Trophoblast cell (in vitro differentiated cells and primary cell): ENCODE data around the gene RNF130.

Experiments used
- DNase-seq, 2 donors: peaks; one replicate each; pipeline ENCODE4 v3.0.0-alpha.2; 2016
- H2AFZ ChIP-seq: 2 replicates; pipeline ENCODE4 v1.6.1; 2013; ENCODE audit warnings: low read length, moderate library complexity, mild to moderate bottlenecking; ENCODE audit not compliant: insufficient read depth, poor library complexity
- H2AK5ac ChIP-seq: 2 replicates; pipeline ENCODE4 v1.6.1; 2013; ENCODE audit warnings: mild to moderate bottlenecking, low read length
- H2BK120ac ChIP-seq: 2 replicates; pipeline ENCODE4 v1.6.1; 2013; ENCODE audit warnings: low read length, mild to moderate bottlenecking, moderate library complexity; ENCODE audit not compliant: insufficient read depth, poor library complexity
- H2BK12ac ChIP-seq: 2 replicates; pipeline ENCODE4 v1.6.1; 2013; ENCODE audit warnings: mild to moderate bottlenecking, low read length, moderate library complexity
- H2BK5ac ChIP-seq: 2 replicates; pipeline ENCODE4 v1.6.1; 2013; ENCODE audit warnings: low read length, low read depth, moderate library complexity, mild to moderate bottlenecking; ENCODE audit not compliant: poor library complexity
- H3K14ac ChIP-seq: 2 replicates; pipeline ENCODE4 v1.6.1; 2013; ENCODE audit warnings: mild to moderate bottlenecking, low read length
- H3K18ac ChIP-seq: 2 replicates; pipeline ENCODE4 v1.6.1; 2013; ENCODE audit warnings: mild to moderate bottlenecking, low read length
- H3K23ac ChIP-seq: 2 replicates; pipeline ENCODE4 v1.6.1; 2013; ENCODE audit warnings: low read length
- H3K27ac ChIP-seq: 2 replicates; pipeline ENCODE4 v1.5.1; 2013; ENCODE audit warnings: low read depth, mild to moderate bottlenecking, inconsistent platforms, low read length, moderate library complexity
- H3K27me3 ChIP-seq: 2 replicates; pipeline ENCODE4 v1.6.1; 2013; ENCODE audit warnings: inconsistent platforms, mild to moderate bottlenecking, low read length, moderate library complexity; ENCODE audit not compliant: insufficient read depth
- H3K36me3 ChIP-seq, 2 experiments: 1 replicate in 1 of 2; 2 replicates in 1 of 2; pipeline ENCODE4 v1.6.1; 2013; ENCODE audit warnings: low read length in 2 of 2, mild to moderate bottlenecking in 2 of 2, moderate library complexity in 1 of 2; ENCODE audit not compliant: insufficient read depth in 2 of 2, control insufficient read depth in 1 of 2
- H3K4ac ChIP-seq: 2 replicates; pipeline ENCODE4 v1.6.1; 2013; ENCODE audit warnings: low read depth, mild to moderate bottlenecking, low read length, moderate library complexity
- H3K4me1 ChIP-seq, 2 experiments: 1 replicate in 1 of 2; 2 replicates in 1 of 2; pipeline ENCODE4 v1.6.1; 2013; ENCODE audit warnings: low read length in 2 of 2, mild to moderate bottlenecking in 2 of 2, moderate library complexity in 1 of 2; ENCODE audit not compliant: insufficient read depth in 2 of 2, control insufficient read depth in 1 of 2
- H3K4me2 ChIP-seq: 2 replicates; pipeline ENCODE4 v1.6.1; 2013; ENCODE audit warnings: inconsistent platforms, mild to moderate bottlenecking, low read length, moderate library complexity
- H3K4me3 ChIP-seq: 2 replicates; pipeline ENCODE4 v1.5.1; 2013; ENCODE audit warnings: mild to moderate bottlenecking, low read depth, low read length, inconsistent platforms
- H3K79me1 ChIP-seq: one replicate; pipeline ENCODE4 v1.6.1; 2013; ENCODE audit warnings: low read length
- H3K79me2 ChIP-seq: 2 replicates; pipeline ENCODE4 v1.6.1; 2013; ENCODE audit warnings: low read length, mild to moderate bottlenecking; ENCODE audit not compliant: control insufficient read depth, insufficient read depth, poor library complexity
- H3K9ac ChIP-seq: 2 replicates; pipeline ENCODE4 v1.6.1; 2013; ENCODE audit warnings: mild to moderate bottlenecking, low read length
- H3K9me3 ChIP-seq: 2 replicates; pipeline ENCODE4 v1.6.1; 2013; ENCODE audit warnings: low read depth, mild to moderate bottlenecking, control low read depth, inconsistent platforms, low read length; ENCODE audit not compliant: insufficient read depth
- H4K12ac ChIP-seq: 2 replicates; pipeline ENCODE4 v1.6.1; 2013; ENCODE audit warnings: low read depth, mild to moderate bottlenecking, low read length, moderate library complexity
- H4K8ac ChIP-seq: 2 replicates; pipeline ENCODE4 v1.6.1; 2013; ENCODE audit warnings: low read depth, mild to moderate bottlenecking, low read length, moderate library complexity
- H4K91ac ChIP-seq: one replicate; pipeline ENCODE4 v1.6.1; 2013; ENCODE audit warnings: low read depth, mild to moderate bottlenecking, low read length, moderate library complexity
- WGBS: extraction: QIAGEN DNeasy Blood & Tissue Kit; methylation state at CpG from one replicate; pipeline ENCODE4 v1.1.7; 2013; ENCODE audit warnings: missing lambda C conversion rate; ENCODE audit not compliant: insufficient read length, insufficient coverage; ENCODE audit errors: extremely low coverage; 5-methylcytosine and 5-hydroxymethylcytosine counted together

RNF130 gene

DNA sequence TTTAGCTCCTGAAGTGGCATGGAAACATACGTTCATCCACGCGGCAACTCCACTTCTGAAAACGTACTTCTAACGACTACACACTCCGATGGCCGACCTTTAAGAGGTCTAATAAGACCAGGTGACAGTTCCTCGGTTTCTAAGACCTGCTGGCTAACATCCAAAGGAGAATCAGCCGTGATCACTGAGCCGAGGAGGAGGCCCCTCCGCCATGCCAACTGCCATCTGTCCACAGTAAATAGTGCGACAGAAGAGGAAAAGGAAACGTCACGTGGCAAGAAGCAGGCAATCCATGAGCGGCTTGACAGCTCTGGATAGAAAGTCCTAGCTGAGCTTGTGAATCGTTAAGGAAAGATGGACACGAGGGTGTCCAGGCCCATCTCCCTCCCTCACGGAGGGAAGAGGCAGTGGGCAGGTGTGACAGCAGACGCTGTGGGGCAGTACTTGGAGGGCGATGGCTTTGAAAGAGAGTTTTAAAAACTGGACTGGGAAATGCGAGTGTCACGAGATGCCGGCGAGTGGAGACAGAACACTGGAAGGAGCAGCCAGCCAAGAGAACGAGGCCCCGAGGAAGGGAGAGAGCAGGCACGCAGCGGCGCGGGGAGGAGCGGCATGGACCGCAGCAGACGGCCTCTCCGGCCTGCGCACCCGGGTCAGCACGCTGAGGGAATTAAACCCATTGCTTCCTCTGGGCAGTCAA lies 97.2 kb downstream of the RNF130 start:
- no peaks in the 10 kb centered on the region for H3K79me1 ChIP-seq
- no peak overlapping the region for H3K4me2 ChIP-seq
- H2AK5ac ChIP-seq = no peak overlapping the region
- no peak overlapping the region for H4K8ac ChIP-seq
- H3K4me3 ChIP-seq = peak overlapping the region; percentile 31
- H3K79me2 ChIP-seq = no peaks in the 10 kb centered on the region
- H3K23ac ChIP-seq = no peak overlapping the region
- H3K4me1 ChIP-seq = no peaks in the 10 kb centered on the region
- H3K9me3 ChIP-seq = no peaks in the 10 kb centered on the region
- no peak overlapping the region for H3K27ac ChIP-seq
- H2BK12ac ChIP-seq = no peak overlapping the region
- DNase-seq = no peak
- no peak overlapping the region for H3K9ac ChIP-seq
- H2BK120ac ChIP-seq = no peak overlapping the region
- H3K27me3 ChIP-seq = no peaks in the 10 kb centered on the region
- no peak overlapping the region for H2AFZ ChIP-seq
- H4K12ac ChIP-seq = no peak overlapping the region
- peaks cover 11 to 20% of the 10 kb centered on the region in 2 experiments for H3K36me3 ChIP-seq
- no peak overlapping the region for H3K4ac ChIP-seq
- H3K14ac ChIP-seq = no peak overlapping the region
- no peak overlapping the region for H2BK5ac ChIP-seq
- no peak overlapping the region for H3K18ac ChIP-seq
- H4K91ac ChIP-seq = no peak overlapping the region
- WGBS = no CpG with 5 or more reads among the region's 37 CpGs

DNA sequence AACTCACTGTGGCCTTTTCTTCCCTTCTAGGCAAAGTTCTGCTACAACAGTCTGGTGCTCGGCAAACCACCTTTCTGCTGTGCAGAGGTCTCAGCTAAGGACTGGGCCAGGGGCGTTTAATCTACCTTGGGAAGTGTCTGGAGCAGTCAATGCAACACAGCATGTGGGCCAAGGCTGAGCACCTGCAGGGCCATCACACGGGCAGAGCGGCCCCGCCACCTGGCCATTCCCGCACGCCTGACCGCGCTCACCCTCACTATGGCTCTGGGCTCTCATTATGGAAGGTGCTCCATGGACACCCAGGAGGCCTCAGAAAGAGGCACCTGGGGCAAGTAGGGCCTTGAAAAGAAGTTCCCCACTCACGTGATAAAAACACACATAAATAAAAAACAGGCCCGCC lies 98.2 kb downstream of the RNF130 start:
- Histone ChIP-seq H3K27ac (no peak overlapping the region), H2AK5ac (no peak overlapping the region), H3K18ac (no peak overlapping the region), H3K79me1 (no peaks in the 10 kb centered on the region), H3K36me3 (peaks cover 13 to 20% of the 10 kb centered on the region in 2 experiments), H3K4me1 (no peaks in the 10 kb centered on the region), H3K27me3 (no peaks in the 10 kb centered on the region), H3K14ac (no peak overlapping the region), H2BK120ac (no peak overlapping the region), H3K9ac (no peak overlapping the region), H4K12ac (no peak overlapping the region), H2BK5ac (no peak overlapping the region), H3K4ac (no peak overlapping the region), H3K4me3 (no peak overlapping the region), H2BK12ac (no peak overlapping the region), H4K8ac (no peak overlapping the region), H3K23ac (no peak overlapping the region), H3K4me2 (no peak overlapping the region), H3K79me2 (no peaks in the 10 kb centered on the region), H2AFZ (no peak overlapping the region), H4K91ac (no peak overlapping the region), H3K9me3 (no peaks in the 10 kb centered on the region)
- no CpG with 5 or more reads among the region's 11 CpGs for WGBS
- DNase-seq = no peak

DNA sequence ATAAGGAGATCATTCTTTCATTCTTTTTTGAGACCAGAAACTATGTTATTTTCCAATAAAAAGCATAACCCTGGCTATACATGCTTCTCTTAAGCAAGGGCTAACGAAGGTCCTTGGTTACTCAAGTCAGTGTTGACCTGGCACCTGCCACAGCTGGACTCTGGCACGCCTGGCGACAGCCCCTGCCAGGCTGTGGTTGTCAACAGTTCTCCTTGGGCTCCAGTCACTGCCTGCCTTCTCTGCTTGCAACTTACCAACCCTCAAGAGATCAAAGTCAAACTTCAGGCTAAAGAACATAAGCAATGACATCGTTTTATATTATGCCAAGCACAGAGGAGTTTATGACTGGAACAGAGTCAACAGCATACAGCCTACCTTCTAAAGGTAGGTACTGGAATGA lies 102.4 kb downstream of the RNF130 start:
- H2AFZ ChIP-seq = no peak overlapping the region
- no peak overlapping the region for H3K4me2 ChIP-seq
- H2BK120ac ChIP-seq = no peak overlapping the region
- H4K12ac ChIP-seq = no peak overlapping the region
- H3K79me2 ChIP-seq = no peaks in the 10 kb centered on the region
- H3K27ac ChIP-seq = no peak overlapping the region
- H3K18ac ChIP-seq = no peak overlapping the region
- no peak overlapping the region for H2AK5ac ChIP-seq
- H3K79me1 ChIP-seq = no peaks in the 10 kb centered on the region
- DNase-seq = no peak
- no CpG with 5 or more reads among the region's 4 CpGs for WGBS
- H3K14ac ChIP-seq = no peak overlapping the region
- no peak overlapping the region for H3K4me3 ChIP-seq
- no peaks in the 10 kb centered on the region for H3K27me3 ChIP-seq
- H3K36me3 ChIP-seq = peaks cover under 1 to 6% of the 10 kb centered on the region in 2 experiments
- no peak overlapping the region for H2BK5ac ChIP-seq
- H3K23ac ChIP-seq = no peak overlapping the region
- no peak overlapping the region for H3K9ac ChIP-seq
- H3K4ac ChIP-seq = no peak overlapping the region
- H4K91ac ChIP-seq = no peak overlapping the region
- no peaks in the 10 kb centered on the region for H3K9me3 ChIP-seq
- H2BK12ac ChIP-seq = no peak overlapping the region
- peaks cover 0 to 3% of the 10 kb centered on the region in 2 experiments for H3K4me1 ChIP-seq
- no peak overlapping the region for H4K8ac ChIP-seq

DNA sequence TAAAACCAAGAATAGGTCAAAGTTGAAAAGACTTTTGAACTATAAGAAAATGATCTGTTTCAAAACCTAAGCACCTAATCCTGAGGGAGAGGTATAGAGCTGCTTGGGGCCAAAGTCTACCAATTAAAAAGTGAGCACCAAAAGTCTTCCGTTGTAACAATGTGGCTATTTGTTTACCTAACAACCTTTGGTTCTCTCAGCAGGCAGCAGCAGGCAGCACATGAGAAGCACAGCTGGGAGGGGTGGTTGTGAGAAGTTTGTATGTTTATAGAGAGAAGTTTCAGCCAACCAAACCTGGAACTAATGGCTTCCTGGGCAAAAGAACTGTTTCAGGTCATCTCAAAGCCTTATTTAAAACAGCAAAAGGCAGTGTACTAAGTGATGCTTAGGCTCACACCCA lies 104.1 kb downstream of the RNF130 start:
- no peak overlapping the region for H3K27ac ChIP-seq
- H3K9me3 ChIP-seq = no peaks in the 10 kb centered on the region
- H3K27me3 ChIP-seq = no peaks in the 10 kb centered on the region
- H3K4ac ChIP-seq = no peak overlapping the region
- H2BK12ac ChIP-seq = no peak overlapping the region
- no peak overlapping the region for H4K91ac ChIP-seq
- H3K4me3 ChIP-seq = no peak overlapping the region
- no peak overlapping the region for H3K9ac ChIP-seq
- no CpG with 5 or more reads among the region's 1 CpG for WGBS
- no peak for DNase-seq
- H3K14ac ChIP-seq = no peak overlapping the region
- peaks cover 0 to 3% of the 10 kb centered on the region in 2 experiments for H3K4me1 ChIP-seq
- no peak overlapping the region for H2BK5ac ChIP-seq
- no peak overlapping the region for H3K4me2 ChIP-seq
- no peak overlapping the region for H3K18ac ChIP-seq
- H3K36me3 ChIP-seq = peaks cover 0 to 6% of the 10 kb centered on the region in 2 experiments
- H2BK120ac ChIP-seq = no peak overlapping the region
- H3K79me2 ChIP-seq = no peaks in the 10 kb centered on the region
- H2AK5ac ChIP-seq = no peak overlapping the region
- no peak overlapping the region for H4K8ac ChIP-seq
- H3K23ac ChIP-seq = no peak overlapping the region
- H4K12ac ChIP-seq = no peak overlapping the region
- H2AFZ ChIP-seq = no peak overlapping the region
- H3K79me1 ChIP-seq = no peaks in the 10 kb centered on the region
